Calu3 (cell line): ENCODE results near the gene RSRC1. TPM values are rescaled to one million over a fixed set of nuclear protein-coding genes. Genes with fewer than 3 reads are reported as not detected.

Experiments used
- BruUV-seq: library from RNA; stranded (reverse); fragments of 400-500 nt; replicated peaks from 2 replicates; lab custom pipeline; 2021; lab: Mats Ljungman, UMichigan
- CTCF ChIA-PET: fragments of 300-600 bp; sonication (Branson Sonifier 250); formaldehyde crosslinking; loops from one replicate; lab custom pipeline; 2022; ENCODE audit warnings: antibody characterized with exemption; lab: Charles Lee
- DNase-seq: peaks from one replicate; pipeline ENCODE4 v3.0.0; 2022
- H3K27ac Mint-ChIP-seq: one replicate; pipeline ENCODE4 v1.8.0; 2022; ENCODE audit warnings: mixed read lengths; ENCODE audit not compliant: unreplicated experiment
- H3K27me3 Mint-ChIP-seq: one replicate; pipeline ENCODE4 v1.8.0; 2022; ENCODE audit warnings: mixed read lengths; ENCODE audit not compliant: unreplicated experiment
- H3K36me3 Mint-ChIP-seq: one replicate; pipeline ENCODE4 v1.8.0; 2022; ENCODE audit warnings: mild to moderate bottlenecking, moderate library complexity, mixed read lengths; ENCODE audit not compliant: insufficient read depth, unreplicated experiment
- H3K4me1 Mint-ChIP-seq: one replicate; pipeline ENCODE4 v1.8.0; 2022; ENCODE audit warnings: mild to moderate bottlenecking, low read depth, mixed read lengths; ENCODE audit not compliant: unreplicated experiment
- H3K4me3 Mint-ChIP-seq: one replicate; pipeline ENCODE4 v1.8.0; 2022; ENCODE audit warnings: mild to moderate bottlenecking, low read depth, moderate library complexity, mixed read lengths; ENCODE audit not compliant: unreplicated experiment
- H3K9me3 Mint-ChIP-seq: one replicate; pipeline ENCODE4 v1.8.0; 2022; ENCODE audit warnings: low read depth, mixed read lengths; ENCODE audit not compliant: unreplicated experiment
- CTCF ChIP-seq: fragments of 200-600 bp; IDR thresholded peaks from one replicate; pipeline ENCODE4 v1.8.0; 2022; ENCODE audit warnings: antibody characterized with exemption; ENCODE audit not compliant: unreplicated experiment
- intact Hi-C: fragments of 100-400 bp; cut with micrococcal nuclease; formaldehyde crosslinking; loops from one replicate; pipeline ENCODE4 v1.10.0; 2022; ENCODE audit not compliant: unreplicated experiment
- total RNA-seq: library from RNA; stranded (reverse); gene quantifications from 2 replicates; pipeline ENCODE4 v1.2.3, GENCODE V29; 2022

Gene RSRC1
- total RNA-seq, 1 experiment from 2014 or later: 81.3 TPM

DNA sequence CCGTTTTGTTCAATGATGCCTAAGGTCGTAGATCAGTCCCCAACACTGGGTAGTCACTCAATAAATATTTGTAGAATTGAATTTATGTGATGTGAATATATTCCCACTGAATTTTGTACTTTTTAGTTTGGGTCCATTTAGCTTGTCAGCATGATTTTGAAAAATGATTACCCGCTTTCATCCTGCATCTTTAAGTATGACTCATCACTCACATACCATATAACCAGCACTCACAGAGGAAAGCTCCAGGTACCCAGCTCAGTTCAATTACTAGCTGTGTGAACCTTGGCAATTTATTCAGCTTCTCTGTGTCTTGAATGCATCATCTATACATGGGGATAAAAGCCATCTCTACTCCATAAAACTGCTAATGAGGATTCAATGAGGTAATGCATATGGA is 458.9 kb downstream of the RSRC1 start:
- Mint-ChIP-seq H3K4me3 (no peak overlapping the region), H3K4me1 (peaks cover 13% of the 10 kb centered on the region), H3K27ac (peak overlapping the region; percentile 93), H3K36me3 (peaks cover 26% of the 10 kb centered on the region), H3K27me3 (no peaks in the 10 kb centered on the region), H3K9me3 (peaks cover 4% of the 10 kb centered on the region)
- BruUV-seq: no TSS peak
- intact Hi-C loops: no loop called here
- no peak for TF ChIP-seq CTCF
- CTCF ChIA-PET: interaction anchor here (0.7 to 2.7 kb wide), 3 partner anchors 19 to 76 kb away, joined by 3 to 8 read pairs (median 3); partner anchors contain the start of gene GFM1
- DNase-seq: no peak

GRCh38 chr3:158569794-158570193 is 459.9 kb downstream of the RSRC1 start:
- no peak for TF ChIP-seq CTCF
- Mint-ChIP-seq H3K4me3 (no peak overlapping the region), H3K9me3 (peaks cover 4% of the 10 kb centered on the region), H3K27me3 (no peaks in the 10 kb centered on the region), H3K4me1 (peaks cover 13% of the 10 kb centered on the region), H3K27ac (peak overlapping the region; percentile 93), H3K36me3 (peaks cover 26% of the 10 kb centered on the region)
- no TSS peak for BruUV-seq
- intact Hi-C loops: no loop called here
- no peak for DNase-seq
- CTCF ChIA-PET: interaction anchor here (0.5 to 2.7 kb wide), 8 partner anchors 9 to 1506 kb away, joined by 3 to 8 read pairs (median 4); no protein-coding TSS in a partner anchor

DNA sequence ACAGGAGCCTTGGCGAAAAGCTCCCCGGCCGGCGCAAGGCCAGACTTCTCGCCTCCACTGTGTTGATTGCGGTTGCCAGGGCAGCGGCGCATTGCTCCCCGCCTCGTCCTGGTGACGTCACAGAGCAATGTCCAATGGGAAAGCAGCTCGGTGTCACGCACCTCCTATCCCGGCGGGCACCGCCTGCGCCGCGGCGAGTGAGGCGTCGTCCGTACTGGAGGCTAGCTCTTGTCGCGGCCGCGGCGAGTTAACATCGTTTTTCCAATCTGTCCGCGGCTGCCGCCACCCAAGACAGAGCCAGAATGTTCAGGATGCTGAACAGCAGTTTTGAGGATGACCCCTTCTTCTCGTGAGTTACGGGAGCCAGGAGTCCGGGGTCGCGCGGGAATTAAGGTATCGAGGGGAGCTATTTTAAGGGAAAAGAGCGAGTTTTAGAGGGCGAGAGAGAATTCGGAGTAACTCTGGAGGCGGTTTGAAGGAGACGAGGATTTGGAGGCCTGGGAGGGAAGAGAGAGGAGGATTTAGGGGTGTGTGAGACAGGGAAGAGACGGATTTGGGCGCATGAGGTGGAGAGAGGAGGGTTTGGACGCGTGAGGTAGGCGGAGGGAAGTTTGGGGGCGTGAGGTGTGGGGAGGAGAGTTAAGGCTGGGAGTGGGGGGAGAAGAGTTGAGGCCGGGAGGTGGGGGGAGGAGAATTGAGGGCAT is 461.3 kb downstream of the RSRC1 start, which contains the start of gene MLF1:
TSS of gene MLF1 (plus strand) at position 196 of the 704 bp plus-strand sequence. CDS start at position 303, 107 bp downstream.
- Mint-ChIP-seq H3K27me3 (no peaks in the 10 kb centered on the region), H3K36me3 (peaks cover 26% of the 10 kb centered on the region), H3K9me3 (no peaks in the 10 kb centered on the region), H3K4me1 (peaks cover 13% of the 10 kb centered on the region), H3K27ac (peak within 1 kb of the TSS; percentile 93), H3K4me3 (peak within 1 kb of the TSS; percentile 83)
- TF ChIP-seq CTCF: no peak
- no TSS peak for BruUV-seq
- CTCF ChIA-PET: interaction anchor here (0.5 to 2.7 kb wide), 10 partner anchors 10 to 965 kb away, joined by 3 to 12 read pairs (median 4); partner anchors contain the start of gene GFM1
- intact Hi-C loops: no loop called here
- peak; percentile 100 for DNase-seq

- peak overlapping the region; percentile 83 for H3K4me3 Mint-ChIP-seq
Measured at GRCh38 chr3:158571969-158572765, 462.3 kb downstream of the RSRC1 start.

More at GRCh38 chr3:158571969-158572765, 462.3 kb downstream of the RSRC1 start:
- CTCF ChIA-PET: interaction anchor here (2.1 kb wide), 1 partner anchor 72 kb away, joined by 12 read pairs; the partner anchor contains the start of gene GFM1
- peaks cover 26% of the 10 kb centered on the region for H3K36me3 Mint-ChIP-seq
- TF ChIP-seq CTCF: no peak
- no peaks in the 10 kb centered on the region for H3K27me3 Mint-ChIP-seq
- intact Hi-C loops: no loop called here
- peak overlapping the region; percentile 93 for H3K27ac Mint-ChIP-seq
- no TSS peak for BruUV-seq
- peaks cover 13% of the 10 kb centered on the region for H3K4me1 Mint-ChIP-seq
- no peaks in the 10 kb centered on the region for H3K9me3 Mint-ChIP-seq
- no peak for DNase-seq
